Nephron (organoid): Measurements from ENCODE around the gene KCTD3.

Experiments
- H3K27ac Mint-ChIP-seq, 3 experiments: 2 replicates each; pipeline ENCODE4 v1.8.0; 2020; ENCODE audit warnings: mixed read lengths in 3 of 3, mild to moderate bottlenecking in 2 of 3, moderate library complexity in 1 of 3
- H3K27me3 Mint-ChIP-seq: 2 replicates; pipeline ENCODE4 v1.8.0; 2021; ENCODE audit warnings: low read depth, mild to moderate bottlenecking, moderate library complexity, mixed read lengths
- H3K36me3 Mint-ChIP-seq: 2 replicates; pipeline ENCODE4 v1.8.0; 2020; ENCODE audit warnings: low read depth, mixed read lengths
- H3K4me1 Mint-ChIP-seq: 2 replicates; pipeline ENCODE4 v1.8.0; 2020; ENCODE audit warnings: mixed read lengths
- H3K4me3 Mint-ChIP-seq, 3 experiments: 2 replicates each; pipeline ENCODE4 v1.8.0; 2020; ENCODE audit warnings: mild to moderate bottlenecking in 3 of 3, mixed read lengths in 3 of 3, moderate library complexity in 2 of 3
- H3K9me3 Mint-ChIP-seq: 2 replicates; pipeline ENCODE4 v1.8.0; 2020; ENCODE audit warnings: mixed read lengths
- TF ChIP-seq, protein P1 (sequence below), 3 experiments: fragments of 200-600 bp; sonication (generic); IDR thresholded peaks; one replicate each; pipeline ENCODE4 v1.5.0; 2021; ENCODE audit warnings: antibody characterized with exemption in 3 of 3; ENCODE audit not compliant: unreplicated experiment in 3 of 3

Gene KCTD3

DNA sequence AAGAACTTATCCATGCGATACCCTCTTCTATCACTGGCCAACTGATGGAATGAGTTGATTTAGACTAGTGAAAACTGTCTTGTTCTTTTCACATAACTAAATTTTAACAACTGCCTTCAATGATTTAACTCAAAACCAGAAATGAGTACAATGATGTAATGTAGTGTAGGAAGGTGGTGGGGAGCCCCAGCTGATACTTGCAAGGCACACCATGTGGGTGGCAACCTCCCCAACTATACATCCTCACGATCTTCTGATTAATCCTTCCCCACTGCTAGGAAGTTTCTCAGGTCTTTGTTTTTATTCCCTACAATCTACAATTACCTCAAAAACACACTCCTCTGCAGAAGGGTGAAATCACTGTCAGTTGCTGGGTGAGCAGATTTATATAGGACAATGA lies 100.7 kb downstream of the KCTD3 start:
- no peak overlapping the region for H3K27ac Mint-ChIP-seq
- H3K36me3 Mint-ChIP-seq = no peaks in the 10 kb centered on the region
- H3K9me3 Mint-ChIP-seq = no peaks in the 10 kb centered on the region
- TF ChIP-seq, protein P1, sequence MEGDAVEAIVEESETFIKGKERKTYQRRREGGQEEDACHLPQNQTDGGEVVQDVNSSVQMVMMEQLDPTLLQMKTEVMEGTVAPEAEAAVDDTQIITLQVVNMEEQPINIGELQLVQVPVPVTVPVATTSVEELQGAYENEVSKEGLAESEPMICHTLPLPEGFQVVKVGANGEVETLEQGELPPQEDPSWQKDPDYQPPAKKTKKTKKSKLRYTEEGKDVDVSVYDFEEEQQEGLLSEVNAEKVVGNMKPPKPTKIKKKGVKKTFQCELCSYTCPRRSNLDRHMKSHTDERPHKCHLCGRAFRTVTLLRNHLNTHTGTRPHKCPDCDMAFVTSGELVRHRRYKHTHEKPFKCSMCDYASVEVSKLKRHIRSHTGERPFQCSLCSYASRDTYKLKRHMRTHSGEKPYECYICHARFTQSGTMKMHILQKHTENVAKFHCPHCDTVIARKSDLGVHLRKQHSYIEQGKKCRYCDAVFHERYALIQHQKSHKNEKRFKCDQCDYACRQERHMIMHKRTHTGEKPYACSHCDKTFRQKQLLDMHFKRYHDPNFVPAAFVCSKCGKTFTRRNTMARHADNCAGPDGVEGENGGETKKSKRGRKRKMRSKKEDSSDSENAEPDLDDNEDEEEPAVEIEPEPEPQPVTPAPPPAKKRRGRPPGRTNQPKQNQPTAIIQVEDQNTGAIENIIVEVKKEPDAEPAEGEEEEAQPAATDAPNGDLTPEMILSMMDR (IDR thresholded peaks at IDR 0.05; ENCODE audit: unreplicated experiment in 3 of 3) = no peak
- peaks cover 3% of the 10 kb centered on the region for H3K27me3 Mint-ChIP-seq
- no peaks in the 10 kb centered on the region for H3K4me1 Mint-ChIP-seq
- H3K4me3 Mint-ChIP-seq = no peak overlapping the region

DNA sequence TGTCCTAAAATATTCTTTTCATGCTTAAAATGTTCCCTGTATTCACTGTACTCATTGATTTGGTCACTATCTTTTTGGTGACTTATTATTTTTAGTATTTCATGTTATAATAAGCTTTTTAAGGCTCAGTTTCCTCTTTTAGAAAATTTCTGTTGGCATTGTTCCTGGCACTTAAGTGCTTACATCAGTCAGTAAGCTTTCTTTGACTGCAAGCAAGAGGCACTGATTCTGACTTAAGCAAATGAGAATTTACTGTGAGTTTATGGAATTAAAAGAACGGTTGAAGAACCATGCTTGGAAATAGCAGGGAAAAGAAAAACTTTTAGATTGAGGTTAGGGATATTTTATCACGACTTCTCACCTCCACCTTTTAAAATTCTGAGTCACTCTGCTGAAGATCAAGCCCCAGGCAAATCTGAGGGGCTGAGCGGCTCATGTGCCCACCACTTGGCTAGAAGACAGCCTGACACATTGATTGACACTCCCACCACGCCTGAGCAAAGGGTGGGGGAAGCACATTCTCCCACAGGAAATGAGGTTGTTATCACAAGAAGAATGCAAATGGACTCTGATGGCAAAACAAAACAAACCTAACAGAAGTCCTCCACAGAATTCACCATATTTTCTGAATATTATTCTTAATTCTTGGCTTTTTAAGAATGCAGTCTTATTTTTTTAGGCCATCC lies 102.8 kb downstream of the KCTD3 start:
- H3K4me3 Mint-ChIP-seq = no peak overlapping the region
- H3K27ac Mint-ChIP-seq = no peak overlapping the region
- TF ChIP-seq, protein P1 (IDR thresholded peaks at IDR 0.05; ENCODE audit: unreplicated experiment in 3 of 3) = no peak
- H3K27me3 Mint-ChIP-seq = peaks cover 3% of the 10 kb centered on the region
- H3K36me3 Mint-ChIP-seq = no peaks in the 10 kb centered on the region
- no peaks in the 10 kb centered on the region for H3K4me1 Mint-ChIP-seq
- no peaks in the 10 kb centered on the region for H3K9me3 Mint-ChIP-seq
